HCT116 (cell line): ENCODE measurements around the gene AVPI1. TPM values are rescaled to one million over a fixed set of nuclear protein-coding genes. Genes with fewer than 3 reads are reported as not detected.

Source experiments
- ATAC-seq: fragments of 200-7000 bp; cut with Tn5 transposase; 2 replicates; pipeline ENCODE4 v1.9.1; 2020; ENCODE audit warnings: mild to moderate bottlenecking, moderate library complexity
- BruUV-seq: library from RNA; stranded (reverse); fragments of 400-500 nt; replicated peaks from 2 replicates; lab custom pipeline; 2021; lab: Mats Ljungman, UMichigan
- CTCF ChIA-PET: fragments of 300-600 bp; sonication (Branson Sonifier 250); formaldehyde crosslinking; loops from one replicate; lab custom pipeline; 2021; ENCODE audit warnings: antibody characterized with exemption; lab: Charles Lee
- POLR2A ChIA-PET: fragments of 300-600, 350-600 bp; sonication (Branson Sonifier 250); formaldehyde crosslinking; loops from one replicate; lab custom pipeline; 2021; ENCODE audit warnings: antibody characterized with exemption; lab: Charles Lee
- RAD21 ChIA-PET, 2 experiments: fragments of 300-600 bp; sonication (Branson Sonifier 250); formaldehyde crosslinking; loops; one replicate each; lab custom pipeline; 2023; ENCODE audit warnings: low total read pairs in 2 of 2; ENCODE audit not compliant: uncharacterized antibody in 2 of 2, unreplicated experiment in 2 of 2, low non-redundant PET in 1 of 2; lab: Charles Lee
- DNase-seq: peaks from one replicate; pipeline ENCODE4 v3.0.0-alpha.2; 2010; ENCODE audit warnings: low read depth, low spot score
- H2AFZ ChIP-seq: fragments of 200-600 bp; shearing (Covaris generic), sonication (generic); 2 replicates; pipeline ENCODE4 v1.6.1; 2017; ENCODE audit warnings: low read depth, mixed run types, mixed read lengths, antibody characterized with exemption, low read length; ENCODE audit not compliant: poor library complexity, severe bottlenecking
- H3K27ac ChIP-seq: 2 replicates; pipeline ENCODE4 v1.5.1; 2012; ENCODE audit warnings: low read depth, low read length
- H3K27me3 ChIP-seq: fragments of 200-600 bp; sonication (generic); 2 replicates; pipeline ENCODE4 v1.6.1; 2016; ENCODE audit warnings: mixed run types, low read length, mixed read lengths; ENCODE audit not compliant: insufficient read depth
- H3K36me3 ChIP-seq, 2 experiments: fragments of 200-500 bp in 1 of 2; fragments of 200-600 bp in 1 of 2; sonication (Bioruptor generic) in 1 of 2; sonication (generic) in 1 of 2; 2 replicates each; pipeline versions ENCODE4 v1.5.1 to v1.6.1; 2014 to 2016; ENCODE audit warnings: low read length in 2 of 2, inconsistent platforms in 1 of 2, mixed read lengths in 1 of 2, mixed run types in 1 of 2; ENCODE audit not compliant: insufficient read depth in 2 of 2, control insufficient read depth in 1 of 2
- H3K4me1 ChIP-seq, 2 experiments: fragments of 200-600 bp in 1 of 2; sonication (generic) in 1 of 2; 2 replicates each; pipeline versions ENCODE4 v1.5.1 to v1.6.1; 2012 to 2017; ENCODE audit warnings: low read length in 2 of 2, inconsistent platforms in 1 of 2, mild to moderate bottlenecking in 1 of 2, mixed read lengths in 1 of 2, mixed run types in 1 of 2, moderate library complexity in 1 of 2; ENCODE audit not compliant: insufficient read depth in 2 of 2, control insufficient read depth in 1 of 2
- H3K4me2 ChIP-seq: fragments of 200-600 bp; sonication (generic); 2 replicates; pipeline ENCODE4 v1.6.1; 2017; ENCODE audit warnings: mixed run types, low read length, mixed read lengths
- H3K4me3 ChIP-seq, 2 experiments: fragments of 200-600 bp in 1 of 2; sonication (generic) in 1 of 2; replicated peaks in 1 of 2; 2 replicates each; pipeline ENCODE4 v1.5.1; 2011 to 2016; ENCODE audit warnings: low read length in 2 of 2, control low read depth in 1 of 2, low read depth in 1 of 2, mild to moderate bottlenecking in 1 of 2, mixed read lengths in 1 of 2, mixed run types in 1 of 2
- H3K79me2 ChIP-seq: fragments of 200-600 bp; sonication (generic); 2 replicates; pipeline ENCODE4 v1.6.1; 2017; ENCODE audit warnings: mild to moderate bottlenecking, mixed run types, low read length, moderate library complexity, mixed read lengths; ENCODE audit not compliant: insufficient read depth
- H3K9ac ChIP-seq: fragments of 200-600 bp; sonication (generic); 2 replicates; pipeline ENCODE4 v1.6.1; 2016; ENCODE audit warnings: low read length, mixed read lengths
- H3K9me2 ChIP-seq: fragments of 200-600 bp; sonication (generic), shearing (Covaris generic); 2 replicates; pipeline ENCODE4 v1.6.1; 2017; ENCODE audit warnings: mixed run types, mild to moderate bottlenecking, moderate library complexity; ENCODE audit not compliant: insufficient read depth
- H3K9me3 ChIP-seq, 2 experiments: fragments of 200-500 bp in 1 of 2; fragments of 200-600 bp in 1 of 2; sonication (Bioruptor generic) in 1 of 2; sonication (generic) in 1 of 2; 2 replicates each; pipeline ENCODE4 v1.6.1; 2014 to 2017; ENCODE audit warnings: low read length in 2 of 2, mixed read lengths in 2 of 2, inconsistent platforms in 1 of 2, low read depth in 1 of 2, mild to moderate bottlenecking in 1 of 2, mixed run types in 1 of 2, moderate library complexity in 1 of 2; ENCODE audit not compliant: control insufficient read depth in 1 of 2, insufficient read depth in 1 of 2
- H4K20me1 ChIP-seq: fragments of 200-600 bp; sonication (generic), shearing (Covaris generic); 2 replicates; pipeline ENCODE4 v1.6.1; 2017; ENCODE audit warnings: mixed run types, mild to moderate bottlenecking, moderate library complexity; ENCODE audit not compliant: insufficient read depth
- ATF3 ChIP-seq: IDR thresholded peaks from 2 replicates; pipeline ENCODE4 v1.6.1; 2012
- CBX3 ChIP-seq: IDR thresholded peaks from 2 replicates; pipeline ENCODE4 v1.6.1; 2012; ENCODE audit warnings: low read depth
- CEBPB ChIP-seq: IDR thresholded peaks from 2 replicates; pipeline ENCODE4 v1.6.1; 2012; ENCODE audit warnings: low read depth
- CTCF ChIP-seq, 3 experiments: fragments of 200-600 bp in 1 of 3; sonication (generic) in 1 of 3; IDR thresholded peaks in 2 of 3; conservative IDR thresholded peaks in 1 of 3; 2 replicates each; pipeline ENCODE4 v1.5.1; 2012 to 2017; ENCODE audit warnings: low read depth in 2 of 3, low read length in 2 of 3, antibody characterized with exemption in 1 of 3, borderline replicate concordance in 1 of 3, control low read depth in 1 of 3, mild to moderate bottlenecking in 1 of 3, mixed read lengths in 1 of 3, mixed run types in 1 of 3, moderate library complexity in 1 of 3; ENCODE audit not compliant: insufficient read depth in 1 of 3
- EGR1 ChIP-seq: IDR thresholded peaks from 2 replicates; pipeline ENCODE4 v1.6.1; 2012; ENCODE audit warnings: low read depth
- ELF1 ChIP-seq: IDR thresholded peaks from 2 replicates; pipeline ENCODE4 v1.6.1; 2012; ENCODE audit warnings: low read depth, borderline replicate concordance
- EZH2 ChIP-seq: fragments of 200-600 bp; sonication (generic); IDR thresholded peaks from 2 replicates; pipeline ENCODE4 v1.6.1; 2017; ENCODE audit warnings: antibody characterized with exemption, mixed run types
- EZH2phosphoT487 ChIP-seq: fragments of 200-600 bp; IDR thresholded peaks from 2 replicates; pipeline ENCODE4 v1.6.1; 2018; ENCODE audit warnings: antibody characterized with exemption, borderline replicate concordance
- JUND ChIP-seq: IDR thresholded peaks from 2 replicates; pipeline ENCODE4 v1.6.1; 2012
- MAX ChIP-seq: IDR thresholded peaks from 2 replicates; pipeline ENCODE4 v1.6.1; 2012
- POLR2A ChIP-seq: IDR thresholded peaks from 2 replicates; pipeline ENCODE4 v1.7.0; 2011; ENCODE audit warnings: borderline replicate concordance; ENCODE audit not compliant: insufficient read depth, insufficient read length; ENCODE audit errors: extremely low read depth
- POLR2AphosphoS5 ChIP-seq: IDR thresholded peaks from 2 replicates; pipeline ENCODE4 v1.6.1; 2011; ENCODE audit warnings: mild to moderate bottlenecking, low read depth, low read length, moderate library complexity
- RAD21 ChIP-seq: IDR thresholded peaks from 2 replicates; pipeline ENCODE4 v1.6.1; 2012; ENCODE audit warnings: low read depth, mild to moderate bottlenecking
- REST ChIP-seq: IDR thresholded peaks from 2 replicates; pipeline ENCODE4 v1.6.1; 2012; ENCODE audit warnings: low read depth
- SIN3A ChIP-seq: IDR thresholded peaks from 2 replicates; pipeline ENCODE4 v1.6.1; 2012; ENCODE audit warnings: low read depth
- SP1 ChIP-seq: IDR thresholded peaks from 2 replicates; pipeline ENCODE4 v1.6.1; 2012; ENCODE audit warnings: low read depth
- SRF ChIP-seq: IDR thresholded peaks from 2 replicates; pipeline ENCODE4 v1.6.1; 2012; ENCODE audit warnings: low read depth
- TCF7L2 ChIP-seq: IDR thresholded peaks from 2 replicates; pipeline ENCODE4 v1.7.0; 2011; ENCODE audit warnings: borderline replicate concordance, inconsistent platforms; ENCODE audit not compliant: insufficient read depth, insufficient read length; ENCODE audit errors: extremely low read depth
- YY1 ChIP-seq: IDR thresholded peaks from 2 replicates; pipeline ENCODE4 v1.6.1; 2011; ENCODE audit warnings: low read length, low read depth, moderate library complexity, mild to moderate bottlenecking; ENCODE audit not compliant: insufficient replicate concordance; ENCODE audit errors: extremely low read depth
- ZFX ChIP-seq: fragments of 450-650 bp; IDR thresholded peaks from 2 replicates; pipeline ENCODE4 v1.6.1; 2017
- ZNF274 ChIP-seq: fragments of 200-500 bp; sonication (Bioruptor generic); IDR thresholded peaks from 2 replicates; pipeline ENCODE4 v1.6.1; 2014; ENCODE audit warnings: mild to moderate bottlenecking, low read depth, low read length, inconsistent platforms
- intact Hi-C: fragments of 100-400 bp; cut with micrococcal nuclease; formaldehyde crosslinking; loops from 2 replicates; pipeline ENCODE4 v1.10.0; 2022
- total RNA-seq: library from RNA; stranded (reverse); gene quantifications from one replicate; pipeline ENCODE4 v1.2.1, GENCODE V29; 2021; ENCODE audit not compliant: unreplicated experiment

AVPI1 gene
- total RNA-seq, 1 experiment from 2014 or later, result 26.7 TPM

GRCh38 chr10:97713826-97714400, 26.9 kb upstream of the AVPI1 start:
- CTCF ChIA-PET, result interaction anchor here (0.6 to 2.6 kb wide), 7 partner anchors 10 to 83 kb away, joined by 3 to 16 read pairs (median 5); partner anchors contain the start of gene AVPI1
- Histone ChIP-seq H3K27ac (peak overlapping the region; percentile 99), H4K20me1 (no peaks in the 10 kb centered on the region), H3K9ac (peak overlapping the region; percentile 94), H3K27me3 (no peaks in the 10 kb centered on the region), H3K9me2 (no peaks in the 10 kb centered on the region), H3K4me3 (peak overlapping the region; percentile 72 to 81), H3K36me3 (peaks cover 0 to 12% of the 10 kb centered on the region in 2 experiments; a peak in 2 of 4 replicates), H2AFZ (no peak overlapping the region), H3K4me2 (peak overlapping the region; percentile 76), H3K9me3 (no peaks in the 10 kb centered on the region), H3K4me1 (peaks cover 32 to 52% of the 10 kb centered on the region in 2 experiments), H3K79me2 (peaks cover 26% of the 10 kb centered on the region; the same call in 1 of the 2 replicates)
- DNase-seq (no peak), ATAC-seq (peak; percentile 52)
- intact Hi-C loops, result no loop called here
- POLR2A ChIA-PET, result interaction anchor here (1.4 to 2.3 kb wide), 3 partner anchors 10 to 27 kb away, joined by 7 to 12 read pairs (median 7); partner anchors contain the start of genes AVPI1 and ZFYVE27
- BruUV-seq, result no TSS peak
- RAD21 ChIA-PET, result no interaction called here
- TF ChIP-seq CBX3, result no peak; the same call in 1 of the 2 replicates
- peak; percentile 97 for TF ChIP-seq MAX
- no peak for TF ChIP-seq JUND
- no peak for TF ChIP-seq ZNF274
- TF ChIP-seq ZFX, result peak; percentile 93
- TF ChIP-seq RAD21, result no peak
- TF ChIP-seq CTCF (IDR thresholded peaks at IDR 0.05 in 2 of 3, conservative IDR thresholded peaks at IDR 0.05 in 1 of 3; ENCODE audit: borderline replicate concordance in 1 of 3, insufficient read depth in 1 of 3, low read depth in 2 of 3, low read length in 2 of 3), result no peak
- TF ChIP-seq SIN3A, result peak; percentile 78
- TF ChIP-seq POLR2AphosphoS5, result peak; percentile 90
- TF ChIP-seq EZH2phosphoT487, result no peak
- no peak for TF ChIP-seq REST
- peak; percentile 20; the same call in 1 of the 2 replicates for TF ChIP-seq SP1
- TF ChIP-seq EGR1, result no peak; the same call in none of the 2 replicates
- TF ChIP-seq ATF3, result no peak
- TF ChIP-seq SRF, result no peak
- TF ChIP-seq POLR2A, result peak; percentile 62
- peak; percentile 35 for TF ChIP-seq TCF7L2
- no peak for TF ChIP-seq YY1
- TF ChIP-seq CEBPB, result no peak
- no peak for TF ChIP-seq EZH2
- no peak for TF ChIP-seq ELF1
